Effector memory CD4-positive, alpha-beta T cell (primary cell): Measurements from ENCODE around the gene SLC6A2.

ENCODE experiments used
- DNase-seq, 3 donors: peaks; one replicate each; pipeline ENCODE4 v3.0.0-alpha.2; 2020
- H3K27ac ChIP-seq: 2 replicates; pipeline ENCODE4 v1.7.0; 2013; ENCODE audit warnings: mild to moderate bottlenecking, low read length, moderate library complexity; ENCODE audit not compliant: insufficient read depth, poor library complexity, severe bottlenecking
- H3K27me3 ChIP-seq: replicated peaks from 2 replicates; pipeline ENCODE4 v1.7.0; 2013; ENCODE audit warnings: mild to moderate bottlenecking, low read length; ENCODE audit not compliant: insufficient read depth, control insufficient read depth, poor library complexity, severe bottlenecking
- H3K36me3 ChIP-seq: 2 replicates; pipeline ENCODE4 v1.7.0; 2013; ENCODE audit warnings: mild to moderate bottlenecking, low read length, moderate library complexity; ENCODE audit not compliant: control insufficient read depth, insufficient read depth
- H3K4me1 ChIP-seq: 2 replicates; pipeline ENCODE4 v1.7.0; 2013; ENCODE audit warnings: low read length, mild to moderate bottlenecking; ENCODE audit not compliant: control insufficient read depth, insufficient read depth, poor library complexity, severe bottlenecking
- H3K4me3 ChIP-seq: 2 replicates; pipeline ENCODE4 v1.7.0; 2013; ENCODE audit warnings: low read length, low read depth, mild to moderate bottlenecking; ENCODE audit not compliant: insufficient read depth, poor library complexity, severe bottlenecking
- H3K9me3 ChIP-seq: 2 replicates; pipeline ENCODE4 v1.7.0; 2013; ENCODE audit warnings: mild to moderate bottlenecking, low read length, moderate library complexity; ENCODE audit not compliant: control insufficient read depth

The SLC6A2 gene

DNA sequence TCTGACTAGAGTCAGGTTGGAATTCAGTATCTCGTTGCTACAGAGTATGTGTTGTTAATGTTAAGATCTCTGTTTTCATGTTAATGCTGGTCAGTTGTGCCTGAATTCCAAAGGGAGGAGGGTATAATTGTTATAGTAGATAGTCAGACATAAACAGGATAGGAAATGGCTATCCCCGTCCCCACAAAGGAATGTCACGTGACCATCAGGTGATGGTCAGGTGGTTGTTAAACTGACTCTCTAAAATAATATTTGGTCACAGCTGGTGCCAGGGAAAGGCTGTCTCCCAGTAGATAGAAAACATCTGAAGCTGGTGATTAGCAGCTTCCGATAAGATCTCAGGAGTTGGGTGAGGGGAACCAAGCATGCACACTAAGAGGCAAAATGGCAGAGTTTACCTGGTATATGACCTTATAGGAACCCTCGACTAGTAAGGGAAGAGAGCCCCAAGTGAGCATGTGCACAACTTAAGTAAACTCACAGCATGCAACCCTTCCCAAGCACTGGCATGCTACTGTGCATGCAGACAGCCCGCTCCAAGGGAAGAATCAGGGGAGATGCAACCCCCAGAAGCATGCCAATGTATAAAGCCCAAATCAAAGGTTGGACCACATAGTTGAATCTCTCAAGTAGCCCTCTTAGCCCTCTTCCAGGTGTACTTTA, 27.4 kb upstream of the SLC6A2 start:
- no peak for DNase-seq

DNA sequence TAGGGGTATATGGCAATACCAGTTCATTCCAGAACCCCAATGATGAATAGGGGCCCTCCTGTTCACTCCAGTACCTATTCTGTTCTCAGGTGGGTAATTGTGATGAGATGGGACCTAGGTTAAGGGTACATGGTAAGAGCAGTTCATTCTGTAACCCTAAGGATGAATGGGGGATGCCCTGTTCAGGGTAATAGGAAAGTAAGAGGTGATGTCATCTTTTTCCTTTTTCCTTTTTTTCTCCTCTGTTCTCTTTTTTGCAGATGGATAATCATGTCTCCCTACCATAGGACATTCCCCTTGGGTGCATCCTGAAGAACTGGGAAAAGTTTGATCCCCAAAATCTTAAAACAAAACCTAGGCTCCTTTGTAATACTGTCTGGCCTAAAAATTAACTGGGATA, 25.0 kb upstream of the SLC6A2 start:
- Histone ChIP-seq H3K9me3 (no peaks in the 10 kb centered on the region), H3K36me3 (no peaks in the 10 kb centered on the region), H3K4me3 (no peak overlapping the region), H3K4me1 (no peaks in the 10 kb centered on the region), H3K27ac (no peak overlapping the region), H3K27me3 (no peaks in the 10 kb centered on the region)
- no peak for DNase-seq

More for the DNA sequence above, 27.4 kb upstream of the SLC6A2 start:
- H3K9me3 ChIP-seq, result no peaks in the 10 kb centered on the region
- H3K27me3 ChIP-seq, result no peaks in the 10 kb centered on the region
- no peak overlapping the region for H3K27ac ChIP-seq
- H3K4me1 ChIP-seq, result no peaks in the 10 kb centered on the region
- H3K4me3 ChIP-seq, result no peak overlapping the region
- no peaks in the 10 kb centered on the region for H3K36me3 ChIP-seq

DNA sequence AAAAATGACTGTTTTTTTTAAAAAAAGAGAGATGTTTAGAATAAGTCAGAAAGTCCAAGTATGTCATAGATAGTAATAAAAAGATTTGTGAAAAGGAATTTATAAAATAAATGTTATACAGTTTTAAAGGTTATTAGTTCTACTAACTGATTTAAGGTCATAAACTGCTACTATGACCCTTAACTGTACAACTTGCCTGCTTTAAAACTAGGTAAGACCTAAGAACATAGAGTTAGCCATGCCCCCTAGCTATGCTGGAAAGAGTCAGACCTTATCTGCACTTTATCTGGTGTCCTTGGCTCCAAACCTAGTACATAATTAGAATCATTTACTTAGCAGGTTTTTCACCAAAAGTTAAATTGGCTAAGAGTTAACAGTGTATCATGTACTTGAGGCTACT, 23.5 kb upstream of the SLC6A2 start:
- no peaks in the 10 kb centered on the region for H3K9me3 ChIP-seq
- H3K27ac ChIP-seq, result no peak overlapping the region
- no peak for DNase-seq
- H3K27me3 ChIP-seq, result no peaks in the 10 kb centered on the region
- no peaks in the 10 kb centered on the region for H3K36me3 ChIP-seq
- no peak overlapping the region for H3K4me3 ChIP-seq
- no peaks in the 10 kb centered on the region for H3K4me1 ChIP-seq

DNA sequence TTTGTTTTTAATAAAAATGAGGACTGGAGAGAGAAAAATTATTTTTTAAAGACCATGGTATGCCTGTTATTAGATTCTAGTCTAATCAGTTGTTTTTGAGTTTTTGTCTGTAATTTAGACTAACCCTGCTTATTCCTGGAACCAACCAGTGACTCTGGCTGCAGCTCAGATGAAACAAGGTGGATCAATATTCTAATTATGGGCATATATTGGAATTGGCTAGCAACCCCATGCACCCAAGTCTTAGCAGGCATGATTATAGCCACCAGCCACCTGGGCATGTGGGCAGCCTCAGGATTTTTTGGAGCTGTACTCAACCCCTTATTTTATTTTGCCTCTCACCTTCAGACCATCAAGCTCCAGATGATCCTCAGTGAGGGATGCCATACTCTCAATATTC, 21.6 kb upstream of the SLC6A2 start:
- DNase-seq, result no peak
- H3K9me3 ChIP-seq, result no peaks in the 10 kb centered on the region

DNA sequence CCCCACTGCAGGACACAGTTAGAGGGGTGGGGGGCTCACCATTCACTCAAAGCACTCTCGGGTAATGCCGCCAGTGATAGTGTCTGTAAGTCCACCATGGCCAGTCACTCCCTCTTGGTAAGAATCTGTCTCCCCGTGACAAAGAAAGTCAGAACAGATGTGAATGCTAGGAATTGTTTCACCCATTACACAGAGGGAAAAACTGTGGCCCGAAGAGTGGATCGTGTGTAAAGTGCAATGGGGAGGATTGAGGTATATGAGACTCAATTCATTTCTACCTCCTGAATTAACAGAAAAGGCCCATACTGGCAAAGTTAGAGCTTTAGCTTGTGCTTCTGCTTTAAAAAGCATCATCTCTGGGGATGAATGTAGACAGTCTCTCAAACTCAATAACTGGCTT, 17.5 kb upstream of the SLC6A2 start:
- no peaks in the 10 kb centered on the region for H3K9me3 ChIP-seq
- no peaks in the 10 kb centered on the region for H3K27me3 ChIP-seq
- H3K4me3 ChIP-seq, result no peak overlapping the region
- no peak for DNase-seq
- no peaks in the 10 kb centered on the region for H3K4me1 ChIP-seq
- no peak overlapping the region for H3K27ac ChIP-seq
- H3K36me3 ChIP-seq, result no peaks in the 10 kb centered on the region

More for the DNA sequence above, 21.6 kb upstream of the SLC6A2 start:
- no peaks in the 10 kb centered on the region for H3K27me3 ChIP-seq
- no peaks in the 10 kb centered on the region for H3K36me3 ChIP-seq
- no peak overlapping the region for H3K4me3 ChIP-seq
- no peak overlapping the region for H3K27ac ChIP-seq
- no peaks in the 10 kb centered on the region for H3K4me1 ChIP-seq

DNA sequence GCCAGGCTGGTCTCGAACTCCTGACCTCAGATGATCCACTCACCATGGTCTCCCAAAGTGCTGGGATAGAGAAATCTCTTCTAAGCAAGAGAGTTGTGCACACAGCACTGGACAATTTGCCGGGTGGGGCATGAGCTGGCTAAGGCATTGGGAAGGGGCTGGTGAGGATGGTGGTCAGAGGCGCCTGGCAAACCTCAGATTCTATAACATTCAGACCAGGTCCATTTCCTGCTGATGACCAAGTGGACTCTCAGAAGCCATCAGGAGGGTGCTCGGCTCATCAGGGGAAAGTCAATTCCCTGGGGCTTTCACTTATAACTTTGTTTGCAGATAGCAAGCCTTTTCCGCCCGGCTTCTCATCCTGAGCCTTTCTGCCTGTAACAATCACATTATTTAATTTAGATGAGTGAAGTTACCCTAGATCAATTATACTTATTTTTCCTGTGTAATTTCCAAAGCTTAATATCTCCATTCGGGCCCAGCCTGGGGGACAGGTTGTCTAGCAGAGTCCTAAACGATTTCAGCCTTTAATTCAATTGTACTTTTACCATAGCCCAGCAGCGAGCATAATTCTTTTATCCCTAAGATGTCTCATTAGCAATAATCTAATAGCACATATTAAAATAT, 15.0 kb upstream of the SLC6A2 start:
- H3K4me3 ChIP-seq, result no peak overlapping the region
- H3K27ac ChIP-seq, result no peak overlapping the region
- no peaks in the 10 kb centered on the region for H3K9me3 ChIP-seq
- DNase-seq, result no peak
- H3K36me3 ChIP-seq, result no peaks in the 10 kb centered on the region
- no peaks in the 10 kb centered on the region for H3K27me3 ChIP-seq
- H3K4me1 ChIP-seq, result no peaks in the 10 kb centered on the region

DNA sequence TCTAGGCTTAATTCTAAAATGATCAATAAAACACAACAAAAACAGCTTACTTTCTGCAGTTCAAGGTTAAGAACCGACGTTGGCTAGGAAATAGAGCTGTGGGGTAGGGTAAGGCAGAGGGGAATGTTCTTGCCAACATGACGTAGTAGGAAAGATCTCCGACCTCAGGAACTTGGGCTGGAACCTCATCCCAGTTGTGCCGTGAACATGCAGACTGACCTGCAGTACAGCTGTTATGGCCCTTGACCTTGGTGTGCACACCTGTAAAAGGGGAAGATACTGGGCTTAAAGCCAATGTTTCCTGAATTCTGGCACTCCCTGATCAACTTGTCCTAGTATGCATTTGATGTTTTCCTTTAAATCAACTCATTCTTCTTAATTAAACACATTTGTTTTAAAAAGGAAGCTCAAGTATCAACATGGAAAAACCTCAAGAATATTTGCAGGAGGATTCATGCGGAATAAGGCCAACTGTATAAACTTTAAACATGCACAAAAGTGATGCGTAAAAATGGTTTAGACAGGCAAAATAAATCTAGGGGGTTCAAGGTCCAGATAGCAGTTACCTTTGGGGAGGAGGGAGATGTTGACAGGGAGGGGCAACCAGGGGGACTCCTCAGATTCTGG, 14.2 kb upstream of the SLC6A2 start:
- no peaks in the 10 kb centered on the region for H3K9me3 ChIP-seq
- no peak overlapping the region for H3K4me3 ChIP-seq
- no peak overlapping the region for H3K27ac ChIP-seq
- no peaks in the 10 kb centered on the region for H3K27me3 ChIP-seq
- no peak for DNase-seq
- H3K4me1 ChIP-seq, result no peaks in the 10 kb centered on the region
- H3K36me3 ChIP-seq, result no peaks in the 10 kb centered on the region

DNA sequence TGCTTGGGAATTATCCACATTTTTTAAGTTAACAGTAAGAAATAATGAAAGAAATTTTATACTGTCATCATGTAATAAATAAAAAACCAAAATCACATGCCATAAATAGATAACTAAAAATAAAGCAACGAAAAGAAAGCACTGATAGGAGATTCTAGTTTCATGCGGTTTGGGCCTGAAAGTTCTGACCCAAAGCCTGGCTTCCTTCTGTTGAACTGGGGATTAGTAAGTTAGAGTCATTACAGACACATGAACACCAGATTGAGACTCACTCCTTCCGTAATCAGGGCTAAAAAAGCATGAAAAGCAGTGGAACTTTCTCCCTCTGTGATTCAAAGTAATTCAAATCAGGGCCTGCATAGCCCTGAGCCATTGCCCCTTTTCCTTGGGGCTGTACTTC, 13.2 kb upstream of the SLC6A2 start:
- DNase-seq, result no peak
- H3K4me3 ChIP-seq, result no peak overlapping the region
- no peaks in the 10 kb centered on the region for H3K9me3 ChIP-seq
- H3K4me1 ChIP-seq, result no peaks in the 10 kb centered on the region
- no peak overlapping the region for H3K27ac ChIP-seq
- no peaks in the 10 kb centered on the region for H3K27me3 ChIP-seq
- no peaks in the 10 kb centered on the region for H3K36me3 ChIP-seq

DNA sequence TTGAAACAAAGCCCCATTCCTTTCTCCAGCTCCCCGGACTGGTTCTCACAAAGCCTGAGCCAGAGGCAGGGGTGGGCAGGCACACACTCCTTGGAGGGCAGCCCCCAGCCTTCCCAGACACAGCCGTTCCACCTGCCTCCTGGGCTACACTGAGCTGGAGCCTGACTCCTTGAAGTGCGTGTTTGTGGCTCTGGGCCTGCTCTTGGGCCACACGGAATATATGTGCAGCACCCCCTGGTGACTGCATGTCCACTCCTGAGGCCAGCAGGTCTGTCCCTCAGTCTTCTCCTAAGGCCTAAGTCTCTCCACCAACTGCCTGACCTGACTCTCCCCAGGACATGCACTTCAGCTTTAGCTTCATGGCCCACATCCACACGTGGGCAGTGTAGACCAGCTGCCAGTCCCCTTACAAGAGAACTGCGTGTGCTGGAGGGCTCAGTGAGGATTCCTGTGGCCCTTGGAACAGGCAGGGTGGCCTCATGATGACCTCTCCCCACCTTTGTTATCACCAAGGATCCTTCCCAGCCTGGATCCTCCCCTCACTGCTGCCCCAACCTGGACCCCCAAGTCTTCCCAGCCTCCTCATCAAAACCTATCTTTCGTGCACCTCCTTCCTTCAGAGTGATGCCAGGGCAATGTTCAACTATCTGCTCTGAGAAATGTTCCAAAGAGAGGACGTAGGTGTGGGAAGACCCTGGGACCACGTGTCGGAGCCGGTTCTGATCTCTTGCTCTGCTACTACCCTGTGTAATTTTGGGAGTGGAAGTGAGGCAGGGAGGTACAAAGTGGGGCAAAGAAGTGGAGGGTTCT, 12.4 kb upstream of the SLC6A2 start:
- Histone ChIP-seq H3K4me1 (no peaks in the 10 kb centered on the region), H3K9me3 (no peaks in the 10 kb centered on the region), H3K36me3 (no peaks in the 10 kb centered on the region), H3K27me3 (no peaks in the 10 kb centered on the region), H3K4me3 (no peak overlapping the region), H3K27ac (no peak overlapping the region)
- DNase-seq, result no peak

DNA sequence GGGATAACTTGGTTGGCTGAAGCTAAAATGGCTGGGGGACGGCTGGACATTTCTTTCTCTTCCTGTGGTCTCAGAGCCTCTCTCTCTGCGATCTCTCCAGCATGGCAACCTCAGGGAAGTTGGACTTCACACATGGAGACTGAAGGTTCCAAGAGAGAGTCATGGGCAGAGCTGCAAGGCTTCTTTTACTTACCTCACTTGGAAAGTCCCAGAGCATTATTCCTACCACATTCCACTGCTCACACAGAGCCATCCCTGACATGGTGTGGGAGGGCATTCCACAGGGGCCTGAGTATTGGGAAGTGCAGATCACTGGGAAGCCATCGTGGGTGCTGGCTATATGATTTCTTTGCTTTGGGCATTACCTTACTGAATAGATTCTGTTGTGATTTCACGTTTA, 9.8 kb upstream of the SLC6A2 start:
- Histone ChIP-seq H3K27me3 (no peaks in the 10 kb centered on the region), H3K4me1 (no peaks in the 10 kb centered on the region), H3K9me3 (no peaks in the 10 kb centered on the region), H3K36me3 (no peaks in the 10 kb centered on the region), H3K27ac (no peak overlapping the region), H3K4me3 (no peak overlapping the region)
- no peak for DNase-seq
